ENCODE measurements around the gene CFAP44.

DNA sequence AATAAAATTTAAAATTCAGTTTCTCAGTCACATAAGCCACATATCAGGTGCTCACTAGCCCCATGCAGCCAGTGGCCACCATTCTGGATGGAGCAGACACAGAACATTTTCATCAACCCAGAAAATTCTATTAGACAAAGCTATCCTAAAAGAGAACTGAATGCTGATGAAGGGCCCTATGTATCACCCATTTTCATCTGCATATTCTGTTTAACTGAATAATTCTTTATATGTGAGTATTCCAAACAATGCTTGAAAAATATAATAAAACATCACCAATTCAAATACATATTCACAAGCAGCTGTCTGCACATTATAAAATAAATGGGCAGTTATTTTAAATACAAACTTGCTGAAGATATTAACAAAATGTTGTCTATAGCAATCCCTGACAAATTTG, 14.2 kb upstream of the CFAP44 start:
- TF ChIP-seq, protein P1, sequence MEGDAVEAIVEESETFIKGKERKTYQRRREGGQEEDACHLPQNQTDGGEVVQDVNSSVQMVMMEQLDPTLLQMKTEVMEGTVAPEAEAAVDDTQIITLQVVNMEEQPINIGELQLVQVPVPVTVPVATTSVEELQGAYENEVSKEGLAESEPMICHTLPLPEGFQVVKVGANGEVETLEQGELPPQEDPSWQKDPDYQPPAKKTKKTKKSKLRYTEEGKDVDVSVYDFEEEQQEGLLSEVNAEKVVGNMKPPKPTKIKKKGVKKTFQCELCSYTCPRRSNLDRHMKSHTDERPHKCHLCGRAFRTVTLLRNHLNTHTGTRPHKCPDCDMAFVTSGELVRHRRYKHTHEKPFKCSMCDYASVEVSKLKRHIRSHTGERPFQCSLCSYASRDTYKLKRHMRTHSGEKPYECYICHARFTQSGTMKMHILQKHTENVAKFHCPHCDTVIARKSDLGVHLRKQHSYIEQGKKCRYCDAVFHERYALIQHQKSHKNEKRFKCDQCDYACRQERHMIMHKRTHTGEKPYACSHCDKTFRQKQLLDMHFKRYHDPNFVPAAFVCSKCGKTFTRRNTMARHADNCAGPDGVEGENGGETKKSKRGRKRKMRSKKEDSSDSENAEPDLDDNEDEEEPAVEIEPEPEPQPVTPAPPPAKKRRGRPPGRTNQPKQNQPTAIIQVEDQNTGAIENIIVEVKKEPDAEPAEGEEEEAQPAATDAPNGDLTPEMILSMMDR (IDR thresholded peaks at IDR 0.05; ENCODE audit: low read length), result no peak
- TF ChIP-seq EZH2 (optimal IDR thresholded peaks at IDR 0.05; ENCODE audit: low read depth, low read length), result no peak
